Stimulated activated memory B cell treated with anti-CD40 and anti-IgM and Interleukin-4, amounts not matched to agents 10 μg/mL and 1 μg/mL and 100 μg/mL, for 72 hours (primary cell): ENCODE data around the gene SLC7A8.

ENCODE experiments used
- ATAC-seq: fragments of 150-1000 bp; cut with Tn5 transposase; 2 replicates; pipeline ENCODE4 v1.10.0; 2021
- H3K27ac Mint-ChIP-seq: one replicate; pipeline ENCODE4 v1.8.0; 2022; ENCODE audit warnings: mild to moderate bottlenecking, mixed read lengths
- H3K27me3 Mint-ChIP-seq: one replicate; pipeline ENCODE4 v1.8.0; 2022; ENCODE audit warnings: mixed read lengths
- H3K36me3 Mint-ChIP-seq: one replicate; pipeline ENCODE4 v1.8.0; 2022; ENCODE audit warnings: mixed read lengths
- H3K4me1 Mint-ChIP-seq: one replicate; pipeline ENCODE4 v1.8.0; 2022; ENCODE audit warnings: mixed read lengths
- H3K4me3 Mint-ChIP-seq: one replicate; pipeline ENCODE4 v1.8.0; 2022; ENCODE audit warnings: mild to moderate bottlenecking, moderate library complexity, mixed read lengths
- H3K9me3 Mint-ChIP-seq: one replicate; pipeline ENCODE4 v1.8.0; 2022; ENCODE audit warnings: mixed read lengths

SLC7A8 gene

DNA sequence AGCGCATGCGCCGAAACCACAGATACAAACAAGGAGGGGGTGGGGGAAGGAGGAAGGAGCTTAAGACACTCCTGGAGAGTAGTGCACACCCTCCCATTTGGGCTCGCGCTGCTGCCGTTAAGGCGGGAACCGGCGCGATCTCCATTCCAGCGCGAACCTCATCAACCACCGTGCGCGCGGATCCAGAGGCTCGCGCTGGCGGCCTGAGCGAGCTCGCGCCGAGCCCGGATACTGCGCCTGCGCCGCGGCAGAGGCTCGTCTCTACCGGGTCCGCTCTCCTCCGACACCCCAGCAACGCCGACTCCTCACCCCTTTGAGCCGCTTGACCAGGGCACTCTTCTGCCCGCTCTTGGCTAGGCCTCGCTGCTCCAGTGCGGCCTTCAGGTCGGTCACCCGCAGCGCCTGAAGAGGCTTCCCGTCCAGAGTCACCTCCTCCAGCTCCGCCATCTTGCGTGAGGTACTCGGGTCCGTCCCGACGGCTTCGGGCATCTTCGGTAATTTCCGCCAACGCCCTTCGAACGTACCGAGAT lies 88.7 kb downstream of the SLC7A8 start, which contains the start of gene ACIN1:
ACIN1 (minus strand) TSS at position 471 of the 530 bp plus-strand sequence; CDS start at position 447, 24 bp downstream.
- ATAC-seq: peak; percentile 62
- H3K9me3 Mint-ChIP-seq: no peaks in the 10 kb centered on the region
- no peak within 1 kb of the TSS for H3K4me3 Mint-ChIP-seq
- peaks cover 30% of the 10 kb centered on the region for H3K4me1 Mint-ChIP-seq
- H3K27ac Mint-ChIP-seq: no peak within 1 kb of the TSS
- H3K36me3 Mint-ChIP-seq: peaks cover 32% of the 10 kb centered on the region
- no peaks in the 10 kb centered on the region for H3K27me3 Mint-ChIP-seq

- no peak overlapping the region for H3K4me3 Mint-ChIP-seq
- no peak for ATAC-seq
- H3K36me3 Mint-ChIP-seq: peaks cover 32% of the 10 kb centered on the region
- no peak overlapping the region for H3K27ac Mint-ChIP-seq
- H3K4me1 Mint-ChIP-seq: peaks cover 30% of the 10 kb centered on the region
- no peaks in the 10 kb centered on the region for H3K9me3 Mint-ChIP-seq
- H3K27me3 Mint-ChIP-seq: no peaks in the 10 kb centered on the region
Observed at GRCh38 chr14:23093991-23094665, 89.3 kb downstream of the SLC7A8 start.

DNA sequence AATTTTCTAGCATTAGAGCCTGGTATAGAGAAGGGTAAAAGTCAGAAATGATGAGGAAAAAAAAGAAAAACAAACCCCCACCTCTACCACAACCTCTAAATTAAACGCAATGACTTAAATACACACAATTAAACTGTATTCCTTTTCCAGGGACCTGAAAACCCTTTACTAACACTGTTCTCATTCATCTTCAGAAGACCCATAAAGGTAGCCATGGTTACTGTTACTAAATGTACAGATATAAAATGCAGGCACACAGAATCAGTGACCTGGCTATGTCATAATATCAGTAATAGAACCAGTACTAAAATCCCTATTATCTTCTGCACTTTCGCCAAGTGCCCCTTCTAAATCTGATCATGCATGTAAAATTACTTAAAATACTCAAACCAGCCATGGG lies 89.9 kb downstream of the SLC7A8 start:
- Mint-ChIP-seq H3K36me3 (peaks cover 30% of the 10 kb centered on the region), H3K4me3 (peak overlapping the region; percentile 14), H3K27me3 (no peaks in the 10 kb centered on the region), H3K4me1 (peaks cover 30% of the 10 kb centered on the region), H3K9me3 (no peaks in the 10 kb centered on the region), H3K27ac (no peak overlapping the region)
- no peak for ATAC-seq

GRCh38 chr14:23093104-23093503 lies 90.4 kb downstream of the SLC7A8 start:
- no peaks in the 10 kb centered on the region for H3K27me3 Mint-ChIP-seq
- ATAC-seq: no peak
- H3K36me3 Mint-ChIP-seq: peaks cover 33% of the 10 kb centered on the region
- no peaks in the 10 kb centered on the region for H3K9me3 Mint-ChIP-seq
- H3K4me1 Mint-ChIP-seq: peaks cover 30% of the 10 kb centered on the region
- no peak overlapping the region for H3K4me3 Mint-ChIP-seq
- no peak overlapping the region for H3K27ac Mint-ChIP-seq

- H3K36me3 Mint-ChIP-seq: peaks cover 40% of the 10 kb centered on the region
- no peaks in the 10 kb centered on the region for H3K9me3 Mint-ChIP-seq
- H3K4me3 Mint-ChIP-seq: no peak overlapping the region
- H3K27me3 Mint-ChIP-seq: no peaks in the 10 kb centered on the region
- no peak for ATAC-seq
- H3K4me1 Mint-ChIP-seq: peaks cover 27% of the 10 kb centered on the region
- H3K27ac Mint-ChIP-seq: no peak overlapping the region
Observed at GRCh38 chr14:23091294-23092225, 91.9 kb downstream of the SLC7A8 start.

DNA sequence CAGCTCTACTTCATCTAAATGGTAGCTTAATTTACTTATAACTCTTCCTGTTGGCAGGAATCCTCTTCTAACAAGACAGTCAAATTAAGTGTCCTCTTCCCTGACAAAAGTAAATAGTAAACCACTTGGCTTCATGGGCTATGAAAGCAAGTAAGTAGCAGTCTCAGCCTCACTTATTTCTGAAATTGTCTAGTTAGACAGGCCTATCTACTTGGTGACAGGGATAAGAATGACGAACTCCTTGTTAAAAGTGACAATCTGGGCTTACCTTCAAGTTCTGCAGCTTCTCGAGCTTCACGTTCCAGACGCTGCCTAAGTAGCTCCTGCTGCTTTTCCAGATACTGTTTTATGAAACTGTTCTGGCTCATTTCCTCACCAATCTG lies 93.2 kb downstream of the SLC7A8 start:
- H3K4me3 Mint-ChIP-seq: no peak overlapping the region
- H3K9me3 Mint-ChIP-seq: no peaks in the 10 kb centered on the region
- no peak overlapping the region for H3K27ac Mint-ChIP-seq
- no peaks in the 10 kb centered on the region for H3K27me3 Mint-ChIP-seq
- ATAC-seq: no peak
- peaks cover 36% of the 10 kb centered on the region for H3K4me1 Mint-ChIP-seq
- H3K36me3 Mint-ChIP-seq: peaks cover 51% of the 10 kb centered on the region

- no peak for ATAC-seq
- peaks cover 56% of the 10 kb centered on the region for H3K36me3 Mint-ChIP-seq
- no peak overlapping the region for H3K4me3 Mint-ChIP-seq
- H3K27me3 Mint-ChIP-seq: no peaks in the 10 kb centered on the region
- no peak overlapping the region for H3K27ac Mint-ChIP-seq
- H3K9me3 Mint-ChIP-seq: no peaks in the 10 kb centered on the region
- peaks cover 36% of the 10 kb centered on the region for H3K4me1 Mint-ChIP-seq
Observed at GRCh38 chr14:23089498-23090253, 93.8 kb downstream of the SLC7A8 start.

DNA sequence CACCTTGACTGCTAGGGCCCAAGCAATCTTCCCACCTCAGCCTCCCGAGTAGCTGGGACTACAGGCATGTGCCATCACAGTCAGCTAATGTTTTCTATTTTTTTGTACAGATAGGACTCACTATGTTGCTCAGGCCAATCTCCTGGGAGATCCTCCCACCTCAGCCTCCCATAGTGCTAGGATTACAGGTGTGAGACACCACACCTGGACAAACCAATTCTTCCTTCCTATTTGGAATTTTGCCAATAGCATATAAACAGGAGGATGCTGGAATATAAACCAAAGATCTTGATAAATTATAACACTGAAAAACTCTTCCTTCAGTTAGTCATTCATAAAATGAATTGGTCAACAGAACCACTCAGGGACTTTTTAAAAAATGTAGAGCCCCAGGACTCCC lies 96.9 kb downstream of the SLC7A8 start:
- no peaks in the 10 kb centered on the region for H3K9me3 Mint-ChIP-seq
- no peak for ATAC-seq
- H3K4me3 Mint-ChIP-seq: no peak overlapping the region
- H3K27me3 Mint-ChIP-seq: no peaks in the 10 kb centered on the region
- H3K4me1 Mint-ChIP-seq: peaks cover 23% of the 10 kb centered on the region
- H3K27ac Mint-ChIP-seq: no peak overlapping the region
- H3K36me3 Mint-ChIP-seq: peaks cover 54% of the 10 kb centered on the region

DNA sequence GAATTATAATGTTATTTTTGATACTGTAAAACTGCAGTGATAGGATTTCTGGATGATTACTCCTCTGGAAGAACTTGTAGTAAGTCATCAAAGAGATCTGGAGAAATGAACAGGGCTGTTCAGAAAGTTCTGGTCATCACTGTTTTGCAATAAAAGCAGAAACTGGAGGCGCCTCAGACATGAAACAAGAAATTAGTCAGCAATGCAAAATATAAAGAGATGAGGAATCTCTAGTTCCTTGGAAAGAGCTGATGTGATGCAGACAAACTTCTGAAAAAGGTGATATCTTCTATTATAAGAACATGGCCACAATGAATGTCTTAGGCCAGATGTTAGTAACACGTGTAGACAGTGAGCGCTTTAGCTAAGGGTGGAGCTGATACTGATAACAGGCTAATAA lies 98.0 kb downstream of the SLC7A8 start:
- ATAC-seq: no peak
- peaks cover 23% of the 10 kb centered on the region for H3K4me1 Mint-ChIP-seq
- H3K9me3 Mint-ChIP-seq: no peaks in the 10 kb centered on the region
- H3K27me3 Mint-ChIP-seq: no peaks in the 10 kb centered on the region
- H3K4me3 Mint-ChIP-seq: no peak overlapping the region
- H3K36me3 Mint-ChIP-seq: peaks cover 62% of the 10 kb centered on the region
- H3K27ac Mint-ChIP-seq: peak overlapping the region; percentile 48

DNA sequence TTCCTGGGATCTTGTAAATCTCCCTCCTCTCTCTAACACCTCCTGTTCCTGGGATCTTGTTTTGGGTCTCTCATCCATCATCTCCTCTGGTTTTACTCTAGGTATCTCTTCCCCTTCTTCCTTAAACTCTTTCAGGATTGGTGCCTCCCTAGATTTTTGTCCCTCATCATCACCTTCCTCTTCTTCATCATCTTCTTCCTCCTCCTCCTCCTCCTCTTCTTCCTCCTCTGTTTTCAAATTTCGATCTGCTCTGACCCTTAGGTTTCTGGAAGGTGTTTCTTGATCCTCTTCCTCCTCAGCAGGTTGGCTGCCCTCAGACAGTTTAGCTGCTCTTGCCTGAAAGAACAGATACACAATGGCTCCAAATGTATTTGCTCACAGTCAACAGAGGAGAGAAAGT lies 103.0 kb downstream of the SLC7A8 start:
- Mint-ChIP-seq H3K27me3 (no peaks in the 10 kb centered on the region), H3K36me3 (peaks cover 39% of the 10 kb centered on the region), H3K4me3 (no peak overlapping the region), H3K9me3 (no peaks in the 10 kb centered on the region), H3K4me1 (peaks cover 10% of the 10 kb centered on the region), H3K27ac (peak overlapping the region; percentile 4)
- ATAC-seq: no peak

DNA sequence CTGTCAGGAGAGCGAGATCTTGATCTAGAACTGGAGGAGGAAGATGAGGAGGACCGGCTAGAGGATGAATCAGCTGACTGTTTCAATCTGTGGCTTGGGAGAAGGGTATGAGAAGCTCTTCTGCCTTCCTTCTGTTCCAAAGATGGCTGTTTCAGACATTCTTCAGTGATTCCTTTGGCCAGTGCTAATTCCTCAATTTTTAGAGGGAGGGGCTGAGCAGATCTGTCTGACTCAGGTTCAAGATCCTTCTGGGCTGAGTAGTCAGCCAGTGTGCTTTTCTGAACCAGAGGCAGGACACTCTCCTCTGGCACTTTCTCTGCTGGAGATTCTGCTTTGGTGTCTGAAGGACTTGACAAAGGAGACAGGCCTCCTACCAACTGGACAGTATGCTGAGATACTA lies 103.7 kb downstream of the SLC7A8 start:
- H3K9me3 Mint-ChIP-seq: no peaks in the 10 kb centered on the region
- H3K4me1 Mint-ChIP-seq: peaks cover 7% of the 10 kb centered on the region
- H3K27me3 Mint-ChIP-seq: no peaks in the 10 kb centered on the region
- peak overlapping the region; percentile 4 for H3K27ac Mint-ChIP-seq
- H3K36me3 Mint-ChIP-seq: peaks cover 37% of the 10 kb centered on the region
- H3K4me3 Mint-ChIP-seq: no peak overlapping the region
- ATAC-seq: no peak

DNA sequence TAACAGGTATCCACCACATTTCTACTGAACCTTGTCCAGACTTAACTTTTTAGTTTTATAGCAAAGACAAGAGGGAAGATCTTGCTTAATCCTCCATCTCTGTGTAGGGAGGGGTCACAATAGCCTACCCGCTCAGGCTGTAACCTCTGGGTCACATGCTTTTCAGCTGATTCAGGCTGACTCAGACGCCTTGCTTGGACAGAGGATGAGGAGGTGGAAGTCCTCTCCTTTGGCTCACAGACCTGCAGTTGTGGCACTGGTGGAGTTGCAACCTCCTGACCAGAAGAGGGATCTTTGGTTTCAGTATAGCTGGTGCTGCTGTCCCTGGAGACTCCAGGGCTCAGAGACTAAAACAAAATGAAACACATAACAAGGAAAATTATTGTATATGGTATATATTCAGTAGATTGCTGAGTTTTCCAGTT lies 104.8 kb downstream of the SLC7A8 start:
- peak; percentile 65 for ATAC-seq

GRCh38 chr14:23077962-23078361 lies 105.5 kb downstream of the SLC7A8 start:
- no peak for ATAC-seq
- H3K4me3 Mint-ChIP-seq: no peak overlapping the region
- H3K4me1 Mint-ChIP-seq: peaks cover 7% of the 10 kb centered on the region
- H3K27me3 Mint-ChIP-seq: no peaks in the 10 kb centered on the region
- peaks cover 35% of the 10 kb centered on the region for H3K36me3 Mint-ChIP-seq
- H3K9me3 Mint-ChIP-seq: no peaks in the 10 kb centered on the region
- H3K27ac Mint-ChIP-seq: no peak overlapping the region

More for the DNA sequence above, 104.8 kb downstream of the SLC7A8 start:
- Mint-ChIP-seq H3K27ac (peak overlapping the region; percentile 4), H3K9me3 (no peaks in the 10 kb centered on the region), H3K27me3 (no peaks in the 10 kb centered on the region), H3K4me3 (no peak overlapping the region), H3K36me3 (peaks cover 35% of the 10 kb centered on the region), H3K4me1 (peaks cover 7% of the 10 kb centered on the region)

DNA sequence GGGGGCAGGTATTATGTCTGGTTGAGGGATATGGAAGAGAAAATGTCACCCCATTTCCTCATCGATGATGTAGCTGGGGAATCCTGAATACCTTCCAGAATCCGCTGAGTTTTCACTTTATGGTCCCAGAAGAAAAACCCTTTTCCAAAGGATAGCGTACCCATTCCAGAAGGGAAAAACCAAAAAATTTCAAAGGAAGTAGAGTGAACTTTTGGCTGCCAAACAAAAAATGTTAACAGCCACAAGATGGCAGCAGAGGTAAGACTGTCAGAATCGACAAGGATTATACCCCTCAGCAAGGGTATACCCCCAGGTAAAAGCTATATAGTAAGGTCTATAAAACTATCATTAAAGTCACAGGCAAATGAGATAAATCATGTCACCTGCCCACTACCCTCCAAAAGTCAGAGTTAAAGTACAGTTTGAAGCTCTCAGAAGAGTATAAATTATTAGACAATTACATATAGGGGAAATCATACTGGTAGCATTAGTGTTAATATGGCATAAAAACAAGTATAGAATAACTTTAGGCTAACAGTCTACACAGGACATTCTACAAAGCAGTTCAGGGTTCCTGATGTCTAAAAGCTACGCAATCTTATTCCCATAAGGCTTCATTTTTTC lies 106.6 kb downstream of the SLC7A8 start:
- no peak for ATAC-seq
- Mint-ChIP-seq H3K9me3 (no peaks in the 10 kb centered on the region), H3K4me1 (peaks cover 13% of the 10 kb centered on the region), H3K36me3 (peaks cover 40% of the 10 kb centered on the region), H3K4me3 (no peak overlapping the region), H3K27me3 (no peaks in the 10 kb centered on the region), H3K27ac (no peak overlapping the region)
